ENCODE data around the gene RRN3. TPM values are rescaled to one million over a fixed set of nuclear protein-coding genes. Genes with fewer than 3 reads are reported as not detected.
A peak's percentile ranks its signal among the peaks of the same experiment; 100 is the strongest.

The RRN3 gene
- total RNA-seq, 3 donors from 2014 or later, result 37.4 to 43.8 (median 38.0) TPM

- H3K36me3 ChIP-seq, result peaks cover 19% of the 10 kb centered on the region
- H3K4me3 ChIP-seq, result no peak overlapping the region
- H3K27me3 ChIP-seq, result no peaks in the 10 kb centered on the region
- intact Hi-C loops (cut with DNase I; ENCODE audit: low total_unique reads), result no loop called here
- no peak for TF ChIP-seq POLR2A (IDR thresholded peaks at IDR 0.05)
- no peak for TF ChIP-seq CTCF (IDR thresholded peaks at IDR 0.05)
- no peak for TF ChIP-seq POLR2AphosphoS5 (IDR thresholded peaks at IDR 0.05)
- no peak for DNase-seq (ENCODE audit: low spot score in 2 of 2)
- H3K9me3 ChIP-seq, result no peaks in the 10 kb centered on the region
- H3K4me1 ChIP-seq, result no peaks in the 10 kb centered on the region
- no peak overlapping the region for H3K27ac ChIP-seq
These were observed 55.4 kb downstream of the RRN3 start for GRCh38 chr16:15038689-15039088.

DNA sequence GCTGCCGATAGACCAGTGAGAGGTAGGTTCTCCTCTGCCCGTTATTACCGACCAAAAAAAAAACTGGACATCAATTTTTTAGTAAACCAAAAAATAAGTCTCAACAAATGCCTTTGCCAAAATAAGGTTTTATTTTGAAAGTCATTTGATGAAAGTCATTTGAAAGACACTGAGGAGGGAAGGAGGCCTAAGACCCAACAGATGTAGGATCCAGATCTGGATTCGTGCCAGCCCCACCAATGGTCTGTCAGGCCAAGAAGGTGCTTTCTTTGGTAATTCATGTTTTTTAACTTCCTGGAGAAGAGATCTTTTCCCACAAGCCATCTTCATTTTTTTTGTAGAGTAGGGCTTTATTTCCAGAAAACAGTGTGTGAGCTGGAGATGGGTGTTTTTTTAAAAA is 56.3 kb downstream of the RRN3 start:
- TF ChIP-seq CTCF (IDR thresholded peaks at IDR 0.05) (no peak), POLR2AphosphoS5 (IDR thresholded peaks at IDR 0.05) (no peak)
- Histone ChIP-seq H3K9me3 (no peaks in the 10 kb centered on the region), H3K27ac (no peak overlapping the region), H3K4me3 (no peak overlapping the region), H3K4me1 (no peaks in the 10 kb centered on the region), H3K27me3 (no peaks in the 10 kb centered on the region), H3K36me3 (peaks cover 27% of the 10 kb centered on the region)
- intact Hi-C loops (cut with DNase I; ENCODE audit: low total_unique reads), result no loop called here
- DNase-seq (ENCODE audit: low spot score in 2 of 2), result peak in 1 of 2 donors; percentile 24

GRCh38 chr16:15037003-15037402 is 57.1 kb downstream of the RRN3 start:
- intact Hi-C loops (cut with DNase I; ENCODE audit: low total_unique reads), result no loop called here

GRCh38 chr16:15035163-15035729 is 58.8 kb downstream of the RRN3 start:
- H3K4me1 ChIP-seq, result no peaks in the 10 kb centered on the region
- no peaks in the 10 kb centered on the region for H3K9me3 ChIP-seq
- intact Hi-C loops (cut with DNase I; ENCODE audit: low total_unique reads), result no loop called here
- DNase-seq (ENCODE audit: low spot score in 2 of 2), result no peak
- TF ChIP-seq CTCF (IDR thresholded peaks at IDR 0.05), result no peak
- no peak for TF ChIP-seq POLR2A (IDR thresholded peaks at IDR 0.05)
- no peak for TF ChIP-seq POLR2AphosphoS5 (IDR thresholded peaks at IDR 0.05)
- H3K36me3 ChIP-seq, result peaks cover 23% of the 10 kb centered on the region
- no peak overlapping the region for H3K4me3 ChIP-seq
- no peaks in the 10 kb centered on the region for H3K27me3 ChIP-seq
- peak overlapping the region; percentile 53 to 57 for H3K27ac ChIP-seq

More at GRCh38 chr16:15037003-15037402, 57.1 kb downstream of the RRN3 start:
- DNase-seq (ENCODE audit: low spot score in 2 of 2), result no peak
- H3K4me3 ChIP-seq, result no peak overlapping the region
- H3K36me3 ChIP-seq, result peaks cover 28% of the 10 kb centered on the region
- H3K27me3 ChIP-seq, result no peaks in the 10 kb centered on the region
- TF ChIP-seq CTCF (IDR thresholded peaks at IDR 0.05), result no peak
- TF ChIP-seq POLR2A (IDR thresholded peaks at IDR 0.05), result no peak
- TF ChIP-seq POLR2AphosphoS5 (IDR thresholded peaks at IDR 0.05), result no peak
- H3K4me1 ChIP-seq, result no peaks in the 10 kb centered on the region
- no peak overlapping the region for H3K27ac ChIP-seq
- H3K9me3 ChIP-seq, result no peaks in the 10 kb centered on the region

- no peaks in the 10 kb centered on the region for H3K27me3 ChIP-seq
- no peaks in the 10 kb centered on the region for H3K4me1 ChIP-seq
- no peak for TF ChIP-seq POLR2AphosphoS5 (IDR thresholded peaks at IDR 0.05)
- TF ChIP-seq POLR2A (IDR thresholded peaks at IDR 0.05), result no peak
- TF ChIP-seq CTCF (IDR thresholded peaks at IDR 0.05), result no peak
- peak in 1 of 2 donors; percentile 28 for DNase-seq (ENCODE audit: low spot score in 2 of 2)
- peaks cover 23% of the 10 kb centered on the region for H3K36me3 ChIP-seq
- H3K27ac ChIP-seq, result peak overlapping the region; percentile 53 to 57
- intact Hi-C loops (cut with DNase I; ENCODE audit: low total_unique reads), result no loop called here
- no peak overlapping the region for H3K4me3 ChIP-seq
- no peaks in the 10 kb centered on the region for H3K9me3 ChIP-seq
These were observed 59.6 kb downstream of the RRN3 start for GRCh38 chr16:15034266-15035162.
